GM19463 (cell line): ENCODE data around the gene CUX1.
"Not testable (repeated sequence)": the region's sequence is repeated elsewhere in the genome, so short reads cannot be mapped to it uniquely, and the experiment has no call there.

Experiments
- ATAC-seq: cut with Tn5 transposase; IDR thresholded peaks from one replicate; pipeline ENCODE4 v1.9.1; 2021; ENCODE audit warnings: mild to moderate bottlenecking, moderate library complexity; ENCODE audit not compliant: unreplicated experiment

The CUX1 gene

DNA sequence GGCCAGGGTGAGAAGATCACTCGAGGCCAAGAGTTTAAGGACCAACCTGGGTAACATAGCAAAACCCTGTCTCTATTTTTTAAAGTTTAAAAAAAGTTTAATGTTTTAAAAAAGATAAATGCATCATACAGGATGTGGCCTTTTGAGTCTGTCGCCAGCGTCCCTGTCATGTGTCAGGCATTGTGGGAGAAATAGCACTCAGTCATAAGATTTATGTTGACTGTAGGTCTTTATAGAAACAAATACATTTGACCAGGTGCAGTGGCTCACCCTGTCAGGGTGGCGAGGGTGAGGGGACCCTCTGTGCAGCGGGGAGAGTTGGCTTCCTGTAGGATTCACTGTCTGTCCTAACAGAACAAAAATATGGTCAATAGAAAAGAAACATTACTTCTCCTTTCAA is 405.8 kb downstream of the CUX1 start:
- ATAC-seq = no peak

GRCh38 chr7:102225025-102225424 is 407.6 kb downstream of the CUX1 start:
- no peak for ATAC-seq

- no peak for ATAC-seq
Observed at GRCh38 chr7:102227371-102227770, 409.9 kb downstream of the CUX1 start.

- no peak for ATAC-seq
Observed at GRCh38 chr7:102228935-102229334, 411.5 kb downstream of the CUX1 start.

GRCh38 chr7:102230162-102230561 is 412.7 kb downstream of the CUX1 start:
- ATAC-seq = not testable (repeated sequence)

DNA sequence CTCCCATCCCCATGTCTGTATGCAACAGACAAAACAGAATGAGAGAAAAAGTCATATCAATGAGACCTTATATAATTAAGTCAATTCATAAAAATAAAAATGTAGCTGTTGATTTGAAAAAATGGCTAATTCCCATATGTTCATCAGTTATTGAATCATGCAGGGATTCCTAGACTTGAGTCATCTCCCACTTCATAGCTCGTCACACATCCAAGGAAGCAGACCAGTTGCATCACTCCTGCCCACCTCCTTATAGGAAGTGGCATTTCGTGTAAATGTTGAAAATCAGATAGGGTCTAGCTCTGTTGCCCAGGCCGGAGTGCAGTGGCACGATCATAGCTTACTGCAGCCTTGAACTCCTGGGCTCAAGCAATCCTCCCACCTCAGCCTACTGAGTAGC is 413.2 kb downstream of the CUX1 start:
- no peak for ATAC-seq

GRCh38 chr7:102232611-102233286 is 415.3 kb downstream of the CUX1 start:
- ATAC-seq = no peak

DNA sequence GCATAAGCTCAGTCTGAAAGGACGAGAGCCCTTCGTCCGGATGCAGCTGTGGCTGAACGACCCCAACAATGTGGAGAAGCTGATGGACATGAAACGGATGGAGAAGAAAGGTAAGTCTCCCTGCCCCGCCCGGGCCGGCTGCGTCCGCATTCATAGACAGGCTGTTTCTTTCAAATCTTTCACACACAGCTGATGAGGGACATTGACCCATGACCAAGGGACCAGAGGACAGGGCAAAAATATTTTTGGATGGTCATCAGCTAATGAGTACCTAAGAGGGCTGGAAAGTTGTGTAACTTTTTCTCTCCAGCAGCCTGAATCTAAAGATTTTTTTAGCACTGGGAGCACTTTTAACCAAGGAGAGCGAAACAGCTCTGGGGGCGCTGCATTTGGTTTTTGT is 416.7 kb downstream of the CUX1 start:
- ATAC-seq = no peak

DNA sequence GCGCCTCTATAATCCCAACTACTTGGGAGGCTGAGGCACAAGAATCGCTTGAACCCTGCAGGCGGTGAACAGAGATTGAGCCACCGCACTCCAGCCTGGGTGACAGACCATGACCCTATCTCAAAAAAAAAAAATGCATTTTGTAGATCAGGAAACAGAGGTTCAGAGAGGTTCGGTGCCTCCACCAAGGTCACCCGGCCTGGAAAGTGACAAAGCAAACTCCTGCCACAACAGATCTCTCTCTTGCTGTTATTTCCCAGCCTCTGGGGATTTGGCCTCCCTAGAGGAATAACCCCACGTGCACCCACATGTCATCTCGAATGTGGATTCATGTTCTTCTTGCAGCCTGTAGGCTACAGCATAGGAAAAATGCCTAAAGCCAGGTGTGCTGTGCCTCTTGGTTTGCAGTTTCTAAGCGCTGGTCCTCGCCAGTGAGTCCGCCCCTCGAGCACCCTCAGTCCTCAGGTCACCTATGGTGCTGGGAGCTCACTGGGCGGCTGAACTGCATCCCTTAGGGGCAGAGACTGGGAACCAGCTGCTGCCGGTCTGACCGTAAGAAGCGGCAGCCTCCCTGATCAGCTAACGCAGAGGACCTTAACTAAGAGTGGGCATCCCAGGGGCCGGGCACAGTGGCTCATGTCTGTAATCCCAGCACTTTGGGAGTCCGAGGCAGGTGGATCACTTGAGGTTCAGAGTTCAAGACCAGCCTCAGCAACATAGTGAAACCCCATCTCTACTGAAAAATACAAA is 417.6 kb downstream of the CUX1 start:
- no peak for ATAC-seq

DNA sequence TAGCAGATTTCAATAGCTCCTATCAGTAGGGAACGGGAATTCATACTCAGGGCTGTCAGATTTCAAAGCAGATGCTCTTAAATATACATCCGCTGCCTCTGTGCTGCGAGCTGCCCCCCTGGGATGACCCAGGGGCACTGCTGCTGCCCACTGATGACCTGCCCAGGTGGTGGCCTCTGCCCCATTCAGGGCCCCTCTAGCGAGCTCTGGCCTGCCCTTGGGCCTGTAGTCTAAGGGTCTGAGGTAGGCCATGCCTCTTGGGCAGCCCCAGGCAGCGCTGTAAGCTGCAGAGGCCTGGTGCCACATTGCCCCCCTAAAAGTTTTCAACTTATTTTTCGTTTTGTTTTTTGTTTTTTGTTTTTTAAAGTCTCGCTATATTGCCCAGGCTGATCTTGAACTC is 418.7 kb downstream of the CUX1 start:
- no peak for ATAC-seq

DNA sequence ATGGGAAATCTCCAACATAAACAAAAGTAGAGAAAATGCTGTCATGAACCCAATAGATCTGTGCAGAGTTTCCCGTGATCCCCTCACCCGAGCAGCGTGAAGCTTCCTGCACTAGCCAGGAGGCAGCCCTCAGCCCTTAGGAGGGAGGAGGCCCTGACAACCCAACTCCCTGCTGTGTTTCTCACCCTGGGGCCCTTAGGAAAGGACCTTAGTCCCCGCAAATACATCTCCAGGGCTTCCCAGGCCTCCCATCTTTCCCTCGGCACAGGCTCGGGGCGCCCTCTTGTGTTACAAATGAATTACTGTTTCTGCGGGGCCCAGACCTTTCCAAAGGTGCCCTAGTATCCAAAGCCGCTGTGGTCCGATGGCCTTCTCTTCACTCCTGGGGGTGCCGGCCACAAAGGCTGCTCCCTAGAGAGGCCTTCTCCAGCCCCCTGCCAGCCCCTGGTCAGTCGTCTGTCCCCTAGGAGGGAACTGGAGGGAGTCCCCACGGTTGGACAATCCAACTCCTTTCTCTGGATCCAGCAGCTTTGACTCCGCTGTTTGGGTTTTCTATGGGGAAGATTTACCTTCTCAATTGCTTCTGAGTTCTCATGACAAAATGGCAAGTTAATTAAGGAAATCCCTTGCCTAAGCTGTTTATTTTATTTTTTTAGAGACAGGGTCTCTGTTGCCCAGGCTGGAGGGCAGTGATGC is 419.3 kb downstream of the CUX1 start:
- ATAC-seq = no peak

- ATAC-seq = no peak
Observed at GRCh38 chr7:102239206-102239820, 421.9 kb downstream of the CUX1 start.

- ATAC-seq = no peak
Observed at GRCh38 chr7:102241431-102241830, 424.0 kb downstream of the CUX1 start.

DNA sequence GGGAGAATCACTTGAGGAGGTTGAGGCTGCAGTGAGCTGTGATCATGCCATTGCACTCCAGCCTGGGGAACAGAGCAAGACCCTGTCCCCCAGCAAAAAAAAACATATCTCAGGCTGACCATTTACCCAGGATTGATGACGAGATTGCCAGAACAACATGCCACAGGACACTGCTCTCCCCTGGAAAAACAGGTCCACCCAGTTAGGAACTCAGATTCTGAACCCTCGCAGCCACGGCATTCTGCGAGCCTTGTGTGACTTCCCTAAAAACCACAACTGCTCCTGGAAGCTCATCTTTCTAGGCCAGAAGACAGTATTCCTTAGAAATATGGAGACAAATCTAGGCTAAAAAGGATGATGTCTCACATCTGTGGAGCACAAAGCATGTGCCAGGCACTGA is 427.2 kb downstream of the CUX1 start:
- ATAC-seq = no peak

DNA sequence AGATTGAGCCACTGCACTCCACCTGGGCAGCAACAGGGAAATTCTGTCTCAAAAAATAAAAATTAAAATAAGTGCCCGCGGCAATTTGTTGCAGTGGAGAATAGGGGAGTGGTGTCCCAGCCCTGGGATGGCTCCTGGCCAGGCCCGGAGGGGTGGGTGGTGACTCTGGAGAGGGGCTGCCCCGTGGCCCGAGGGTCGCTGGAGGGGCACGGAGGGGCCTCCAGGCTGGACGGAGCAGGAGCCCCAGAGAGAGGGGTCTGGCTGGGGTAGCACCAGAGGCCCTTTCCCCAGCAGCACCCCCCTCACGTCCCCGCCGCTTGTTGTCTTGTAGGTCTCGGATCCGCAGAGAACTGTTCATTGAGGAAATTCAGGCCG is 430.6 kb downstream of the CUX1 start:
- no peak for ATAC-seq

GRCh38 chr7:102248456-102249395 is 431.3 kb downstream of the CUX1 start:
- ATAC-seq = no peak

- no peak for ATAC-seq
Observed at GRCh38 chr7:102251531-102252365, 434.3 kb downstream of the CUX1 start.

- no peak for ATAC-seq
Observed at GRCh38 chr7:102252366-102252982, 435.0 kb downstream of the CUX1 start.
